Astrocyte (in vitro differentiated cells and primary cell): ENCODE data around the gene KDM4F.
A peak's percentile ranks its signal among the peaks of the same experiment; 100 is the strongest.

ENCODE experiments used
- EZH2 ChIP-seq: IDR thresholded peaks from 2 replicates; pipeline ENCODE4 v1.6.1; 2012; ENCODE audit warnings: mild to moderate bottlenecking, low read length, inconsistent platforms; ENCODE audit not compliant: insufficient read depth
- TF ChIP-seq, protein P1 (sequence below): IDR thresholded peaks from 2 replicates; pipeline ENCODE4 v1.5.1; 2011; ENCODE audit warnings: low read depth, mild to moderate bottlenecking, inconsistent platforms, low read length, moderate library complexity; ENCODE audit not compliant: insufficient read depth

DNA sequence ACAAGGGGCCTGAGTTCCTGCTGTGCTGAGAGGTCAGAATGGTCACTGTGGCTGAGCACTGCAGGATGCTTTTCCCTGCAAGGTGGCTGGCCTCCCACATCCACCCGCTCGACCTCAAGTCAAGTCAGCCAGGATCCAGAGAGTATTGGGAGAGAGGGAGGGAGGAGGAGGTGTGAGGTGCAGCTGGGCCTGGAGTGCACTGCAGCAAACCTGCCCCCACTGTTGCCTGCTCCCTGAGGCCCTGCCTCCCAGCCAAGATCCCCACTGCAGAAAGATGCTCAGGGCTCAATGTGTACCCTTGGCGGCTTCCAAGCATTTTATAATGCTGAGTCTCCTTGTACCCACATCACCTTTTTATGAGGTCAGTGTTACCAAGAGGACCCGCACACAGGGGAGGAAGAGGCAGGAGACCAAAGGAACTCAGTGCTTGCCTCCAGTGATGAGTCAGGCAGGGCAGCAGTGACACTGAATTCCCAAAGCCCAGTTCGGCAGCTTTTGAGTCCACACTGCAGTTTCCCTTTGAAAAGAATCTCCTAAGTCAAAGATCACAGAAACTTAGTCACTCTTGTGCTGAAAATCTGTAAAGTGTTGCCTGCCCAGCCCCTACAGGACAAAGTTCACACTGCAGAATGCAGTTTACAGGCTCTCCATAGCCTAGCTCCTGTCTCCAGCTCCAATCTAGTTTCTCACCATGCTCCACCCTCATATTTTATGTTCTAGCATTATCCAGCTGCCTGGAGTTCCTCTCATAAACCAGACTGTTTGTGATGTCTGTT is 43.5 kb downstream of the KDM4F start:
- TF ChIP-seq, protein P1, sequence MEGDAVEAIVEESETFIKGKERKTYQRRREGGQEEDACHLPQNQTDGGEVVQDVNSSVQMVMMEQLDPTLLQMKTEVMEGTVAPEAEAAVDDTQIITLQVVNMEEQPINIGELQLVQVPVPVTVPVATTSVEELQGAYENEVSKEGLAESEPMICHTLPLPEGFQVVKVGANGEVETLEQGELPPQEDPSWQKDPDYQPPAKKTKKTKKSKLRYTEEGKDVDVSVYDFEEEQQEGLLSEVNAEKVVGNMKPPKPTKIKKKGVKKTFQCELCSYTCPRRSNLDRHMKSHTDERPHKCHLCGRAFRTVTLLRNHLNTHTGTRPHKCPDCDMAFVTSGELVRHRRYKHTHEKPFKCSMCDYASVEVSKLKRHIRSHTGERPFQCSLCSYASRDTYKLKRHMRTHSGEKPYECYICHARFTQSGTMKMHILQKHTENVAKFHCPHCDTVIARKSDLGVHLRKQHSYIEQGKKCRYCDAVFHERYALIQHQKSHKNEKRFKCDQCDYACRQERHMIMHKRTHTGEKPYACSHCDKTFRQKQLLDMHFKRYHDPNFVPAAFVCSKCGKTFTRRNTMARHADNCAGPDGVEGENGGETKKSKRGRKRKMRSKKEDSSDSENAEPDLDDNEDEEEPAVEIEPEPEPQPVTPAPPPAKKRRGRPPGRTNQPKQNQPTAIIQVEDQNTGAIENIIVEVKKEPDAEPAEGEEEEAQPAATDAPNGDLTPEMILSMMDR, result peak; percentile 55
- no peak for TF ChIP-seq EZH2
